Measurements from ENCODE around the gene ZCCHC3. TPM values are rescaled to one million over a fixed set of nuclear protein-coding genes. Genes with fewer than 3 reads are reported as not detected.

The ZCCHC3 gene
- total RNA-seq, 1 experiment from 2014 or later, result 12.1 TPM

- no TSS peak for BruUV-seq (replicated peaks)
- Mint-ChIP-seq H3K27ac (ENCODE audit: low read depth, unreplicated experiment) (no peak within 1 kb of the TSS), H3K4me3 (ENCODE audit: unreplicated experiment) (no peak within 1 kb of the TSS), H3K27me3 (ENCODE audit: insufficient read depth, unreplicated experiment) (peaks cover 52% of the 10 kb centered on the region), H3K9me3 (ENCODE audit: unreplicated experiment) (no peaks in the 10 kb centered on the region), H3K36me3 (ENCODE audit: insufficient read depth, unreplicated experiment) (no peaks in the 10 kb centered on the region), H3K4me1 (ENCODE audit: insufficient read depth, unreplicated experiment) (no peaks in the 10 kb centered on the region)
- intact Hi-C loops (cut with micrococcal nuclease), result no loop called here
- DNase-seq (ENCODE audit: unreplicated experiment), result no peak
- ChIA-PET POLR2A (interaction anchor here (0.6 to 1.3 kb wide), 2 partner anchors 9 to 21 kb away, joined by 3 read pairs; no protein-coding TSS in a partner anchor), CTCF (interaction anchor here (1.1 to 15.3 kb wide), 5 partner anchors 9 to 73 kb away, joined by 4 to 281 read pairs (median 5); no protein-coding TSS in a partner anchor)
- TF ChIP-seq CTCF (IDR thresholded peaks at IDR 0.05; ENCODE audit: unreplicated experiment), result no peak
Measured at GRCh38 chr20:257419-257818, 40.0 kb upstream of the ZCCHC3 start, which contains the start of gene DEFB132. Gene DEFB132 (plus strand): TSS chr20:257724. CDS start chr20:257779, 55 bp downstream.

- ChIA-PET POLR2A (interaction anchor here (0.6 to 1.4 kb wide), 4 partner anchors 8 to 81 kb away, joined by 3 to 5 read pairs (median 4); no protein-coding TSS in a partner anchor), CTCF (interaction anchor here (1.0 to 15.3 kb wide), 7 partner anchors 8 to 220 kb away, joined by 3 to 281 read pairs (median 5); no protein-coding TSS in a partner anchor)
- intact Hi-C loops (cut with micrococcal nuclease), result no loop called here
- H3K4me3 Mint-ChIP-seq (ENCODE audit: unreplicated experiment), result no peak overlapping the region
- no peak for TF ChIP-seq CTCF (IDR thresholded peaks at IDR 0.05; ENCODE audit: unreplicated experiment)
- H3K27ac Mint-ChIP-seq (ENCODE audit: low read depth, unreplicated experiment), result no peak overlapping the region
- DNase-seq (ENCODE audit: unreplicated experiment), result no peak
- no peaks in the 10 kb centered on the region for H3K36me3 Mint-ChIP-seq (ENCODE audit: insufficient read depth, unreplicated experiment)
- H3K9me3 Mint-ChIP-seq (ENCODE audit: unreplicated experiment), result no peaks in the 10 kb centered on the region
- no peaks in the 10 kb centered on the region for H3K4me1 Mint-ChIP-seq (ENCODE audit: insufficient read depth, unreplicated experiment)
- no TSS peak for BruUV-seq (replicated peaks)
- H3K27me3 Mint-ChIP-seq (ENCODE audit: insufficient read depth, unreplicated experiment), result peaks cover 52% of the 10 kb centered on the region
Measured at GRCh38 chr20:258269-258858, 39.0 kb upstream of the ZCCHC3 start.

- Mint-ChIP-seq H3K27me3 (ENCODE audit: insufficient read depth, unreplicated experiment) (peaks cover 52% of the 10 kb centered on the region), H3K36me3 (ENCODE audit: insufficient read depth, unreplicated experiment) (no peaks in the 10 kb centered on the region), H3K27ac (ENCODE audit: low read depth, unreplicated experiment) (no peak overlapping the region), H3K4me1 (ENCODE audit: insufficient read depth, unreplicated experiment) (no peaks in the 10 kb centered on the region), H3K4me3 (ENCODE audit: unreplicated experiment) (no peak overlapping the region), H3K9me3 (ENCODE audit: unreplicated experiment) (no peaks in the 10 kb centered on the region)
- no peak for TF ChIP-seq CTCF (IDR thresholded peaks at IDR 0.05; ENCODE audit: unreplicated experiment)
- peak; percentile 30 for DNase-seq (ENCODE audit: unreplicated experiment)
- no TSS peak for BruUV-seq (replicated peaks)
- intact Hi-C loops (cut with micrococcal nuclease), result no loop called here
- POLR2A ChIA-PET, result interaction anchor here (0.6 to 1.4 kb wide), 4 partner anchors 7 to 82 kb away, joined by 3 to 5 read pairs (median 4); no protein-coding TSS in a partner anchor
- CTCF ChIA-PET, result interaction anchor here (1.0 to 15.3 kb wide), 5 partner anchors 7 to 219 kb away, joined by 3 to 281 read pairs (median 7); no protein-coding TSS in a partner anchor
Measured at GRCh38 chr20:258963-259362, 38.4 kb upstream of the ZCCHC3 start.

GRCh38 chr20:259981-260380 is 37.4 kb upstream of the ZCCHC3 start:
- ChIA-PET POLR2A (interaction anchor here (0.7 to 0.8 kb wide), 2 partner anchors 18 to 24 kb away, joined by 3 to 4 read pairs; no protein-coding TSS in a partner anchor), CTCF (interaction anchor here (1.9 to 15.3 kb wide), 2 partner anchors 10 to 21 kb away, joined by 7 to 281 read pairs; no protein-coding TSS in a partner anchor)
- Mint-ChIP-seq H3K36me3 (ENCODE audit: insufficient read depth, unreplicated experiment) (no peaks in the 10 kb centered on the region), H3K27me3 (ENCODE audit: insufficient read depth, unreplicated experiment) (peaks cover 50% of the 10 kb centered on the region), H3K9me3 (ENCODE audit: unreplicated experiment) (no peaks in the 10 kb centered on the region), H3K27ac (ENCODE audit: low read depth, unreplicated experiment) (no peak overlapping the region), H3K4me1 (ENCODE audit: insufficient read depth, unreplicated experiment) (no peaks in the 10 kb centered on the region), H3K4me3 (ENCODE audit: unreplicated experiment) (no peak overlapping the region)
- intact Hi-C loops (cut with micrococcal nuclease), result no loop called here
- peak; percentile 20 for DNase-seq (ENCODE audit: unreplicated experiment)
- no TSS peak for BruUV-seq (replicated peaks)
- TF ChIP-seq CTCF (IDR thresholded peaks at IDR 0.05; ENCODE audit: unreplicated experiment), result no peak

All from MCF 10A (cell line).